ENCODE measurements around the gene NEDD4L. TPM values are rescaled to one million over a fixed set of nuclear protein-coding genes. Genes with fewer than 3 reads are reported as not detected.

The NEDD4L gene
- total RNA-seq, 1 donor from 2014 or later = 3.8 TPM

DNA sequence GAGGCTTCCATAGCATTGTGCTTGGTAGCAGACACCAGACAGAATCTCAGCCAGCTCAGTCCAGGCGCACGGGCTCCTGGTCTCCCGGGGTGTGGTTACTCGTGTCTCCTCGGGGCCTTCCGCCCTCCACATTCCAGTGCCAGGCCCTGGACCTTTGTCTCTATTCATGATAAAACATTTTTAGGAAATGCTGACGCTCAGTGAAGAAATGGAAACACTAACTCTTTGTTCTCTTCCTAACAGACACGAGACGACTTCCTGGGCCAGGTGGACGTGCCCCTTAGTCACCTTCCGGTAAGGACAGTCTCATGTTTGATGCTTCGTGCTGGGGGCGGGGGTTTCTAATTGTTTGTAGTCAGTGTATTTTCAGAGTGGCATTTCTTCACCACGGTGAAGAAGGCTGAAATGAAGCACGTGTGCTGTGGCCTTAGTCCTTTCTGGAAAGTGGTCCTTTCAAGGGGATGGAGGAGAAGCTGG lies 271.8 kb downstream of the NEDD4L start:
- no peak overlapping the region for H3K27ac Mint-ChIP-seq
- no peaks in the 10 kb centered on the region for H3K36me3 Mint-ChIP-seq (ENCODE audit: low read depth)
- intact Hi-C loops (cut with micrococcal nuclease) = no loop called here
- H3K9me3 Mint-ChIP-seq = no peaks in the 10 kb centered on the region
- peaks cover 9% of the 10 kb centered on the region for H3K4me1 Mint-ChIP-seq (ENCODE audit: low read depth)
- peaks cover 9% of the 10 kb centered on the region for H3K27me3 Mint-ChIP-seq (ENCODE audit: insufficient read depth)
- no peak for DNase-seq (ENCODE audit: low spot score)
- H3K4me3 Mint-ChIP-seq = no peak overlapping the region

DNA sequence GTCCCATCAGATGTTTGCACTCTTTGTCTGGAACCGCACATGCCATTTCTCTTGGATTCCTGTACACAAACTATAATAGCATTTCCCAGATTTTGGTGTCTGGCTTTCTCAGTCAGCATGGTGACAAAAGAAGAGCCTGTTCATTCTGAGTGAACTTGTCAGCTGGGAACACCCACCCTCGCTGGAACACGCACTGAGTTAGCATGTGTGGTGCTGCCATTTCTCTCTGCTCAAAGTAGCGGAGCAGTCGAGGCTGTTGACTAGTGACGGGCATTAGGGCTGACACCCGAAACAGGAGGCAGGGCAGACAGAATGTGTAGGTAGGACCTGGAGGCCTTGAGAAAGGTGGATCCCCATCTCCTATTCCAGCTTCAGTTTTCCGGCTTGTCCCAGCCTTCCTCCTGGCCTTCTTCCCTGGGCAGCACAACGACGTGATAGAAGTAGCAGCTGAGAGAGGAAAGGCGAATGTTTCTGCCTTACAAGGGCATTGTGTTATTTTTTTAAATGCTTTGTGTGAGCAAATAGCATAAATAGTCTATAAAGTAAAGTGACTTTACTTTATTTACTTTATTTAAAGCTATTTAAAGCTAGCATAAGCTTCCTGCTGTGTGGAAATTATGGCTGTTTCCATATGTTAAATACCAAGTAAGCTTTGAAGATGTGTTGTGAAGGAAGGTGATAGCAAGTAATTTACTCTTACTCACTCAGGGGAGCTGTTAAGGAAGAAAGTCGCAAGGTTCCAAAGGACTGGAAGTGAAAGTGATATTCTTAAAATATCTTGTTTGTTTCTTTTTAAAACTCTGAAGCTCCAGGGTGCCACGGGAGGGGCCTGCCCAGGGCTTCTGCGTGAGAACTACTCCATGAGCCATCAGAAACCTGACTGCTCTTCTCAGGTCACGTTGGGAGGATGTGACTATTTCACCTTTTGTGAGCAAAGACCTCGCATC lies 272.6 kb downstream of the NEDD4L start:
- H3K4me3 Mint-ChIP-seq = no peak overlapping the region
- intact Hi-C loops (cut with micrococcal nuclease) = no loop called here
- H3K4me1 Mint-ChIP-seq (ENCODE audit: low read depth) = peaks cover 5% of the 10 kb centered on the region
- H3K27me3 Mint-ChIP-seq (ENCODE audit: insufficient read depth) = peaks cover 10% of the 10 kb centered on the region
- no peaks in the 10 kb centered on the region for H3K36me3 Mint-ChIP-seq (ENCODE audit: low read depth)
- DNase-seq (ENCODE audit: low spot score) = no peak
- H3K9me3 Mint-ChIP-seq = no peaks in the 10 kb centered on the region
- H3K27ac Mint-ChIP-seq = no peak overlapping the region

DNA sequence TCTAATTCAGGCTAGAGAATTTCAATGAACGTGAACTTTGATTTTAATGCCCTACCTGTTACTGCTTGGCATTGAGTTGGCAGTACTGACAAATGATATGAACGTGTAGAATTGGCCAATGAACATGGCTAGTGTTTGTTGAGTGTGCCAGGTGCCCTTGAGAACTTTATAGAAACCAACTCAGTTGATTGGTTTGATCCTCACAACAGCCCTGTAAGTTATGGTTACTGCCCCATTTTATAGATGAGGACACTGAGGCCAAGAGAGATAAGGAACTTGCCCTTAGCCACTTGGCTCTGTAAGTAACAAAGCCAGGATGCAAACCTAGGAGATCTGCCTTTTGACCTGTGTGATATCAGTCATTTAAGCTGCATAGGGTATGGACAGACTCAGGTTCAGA lies 275.7 kb downstream of the NEDD4L start:
- Mint-ChIP-seq H3K9me3 (no peaks in the 10 kb centered on the region), H3K4me3 (no peak overlapping the region), H3K27ac (no peak overlapping the region), H3K4me1 (ENCODE audit: low read depth) (peaks cover 10% of the 10 kb centered on the region), H3K27me3 (ENCODE audit: insufficient read depth) (peaks cover 14% of the 10 kb centered on the region), H3K36me3 (ENCODE audit: low read depth) (no peaks in the 10 kb centered on the region)
- intact Hi-C loops (cut with micrococcal nuclease) = loop anchor here (5.0 kb wide), 1 partner anchor 277 kb away; the partner anchor contains the start of gene NEDD4L
- DNase-seq (ENCODE audit: low spot score) = no peak

DNA sequence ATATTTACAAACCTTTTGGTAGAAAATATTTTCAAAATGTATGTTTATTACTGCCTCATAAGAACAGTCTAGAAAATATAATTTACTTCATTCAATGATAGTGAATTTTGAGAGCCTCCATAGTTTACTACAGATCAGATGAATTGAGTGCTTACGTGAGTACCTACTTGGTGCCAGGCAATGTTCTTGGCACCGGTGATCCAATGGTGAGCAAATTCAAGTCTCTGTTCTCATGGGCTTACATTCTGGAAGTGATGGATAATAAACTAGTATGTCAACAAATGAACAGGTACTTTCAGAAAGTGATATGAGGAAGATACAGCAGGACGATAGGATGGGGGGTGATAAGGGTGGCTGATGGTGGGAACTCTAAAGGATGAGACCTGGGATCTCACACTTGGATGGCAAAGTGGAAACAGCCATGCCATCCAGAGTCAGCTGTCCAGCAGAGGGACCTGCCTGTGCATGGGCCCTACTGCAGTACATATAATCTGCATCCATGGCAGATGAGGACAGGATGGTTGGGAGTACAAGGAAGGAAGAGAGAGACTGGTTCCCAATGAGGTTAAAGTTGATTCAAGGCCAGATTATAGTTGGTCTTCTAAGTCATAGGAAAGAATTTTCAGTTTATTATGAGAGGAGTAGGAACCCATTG lies 277.0 kb downstream of the NEDD4L start:
- H3K27ac Mint-ChIP-seq = no peak overlapping the region
- intact Hi-C loops (cut with micrococcal nuclease) = loop anchor here (5.0 kb wide), 1 partner anchor 279 kb away; the partner anchor contains the start of gene NEDD4L
- H3K4me3 Mint-ChIP-seq = no peak overlapping the region
- H3K4me1 Mint-ChIP-seq (ENCODE audit: low read depth) = peaks cover 10% of the 10 kb centered on the region
- H3K9me3 Mint-ChIP-seq = no peaks in the 10 kb centered on the region
- no peaks in the 10 kb centered on the region for H3K36me3 Mint-ChIP-seq (ENCODE audit: low read depth)
- DNase-seq (ENCODE audit: low spot score) = no peak
- H3K27me3 Mint-ChIP-seq (ENCODE audit: insufficient read depth) = peaks cover 12% of the 10 kb centered on the region

DNA sequence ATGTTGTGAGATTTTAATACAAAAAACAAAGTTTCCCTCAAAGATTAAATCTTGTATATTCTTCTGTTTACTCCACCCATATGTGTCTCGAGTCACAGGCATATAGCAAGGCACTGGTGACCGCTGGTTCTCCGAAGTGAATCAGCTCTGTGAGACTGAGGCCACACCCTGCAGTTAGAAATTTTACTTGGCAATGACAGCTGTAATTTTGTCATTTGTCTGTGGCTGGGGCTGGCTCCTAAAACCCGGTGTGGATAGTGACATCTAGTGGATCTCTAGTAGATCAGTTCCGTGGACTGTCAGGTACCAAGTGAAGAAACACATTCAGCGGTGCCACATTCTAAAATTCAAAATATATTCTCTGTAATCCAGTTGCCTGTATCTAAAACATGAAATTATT lies 278.0 kb downstream of the NEDD4L start:
- H3K4me3 Mint-ChIP-seq = no peak overlapping the region
- no peak overlapping the region for H3K27ac Mint-ChIP-seq
- peaks cover 12% of the 10 kb centered on the region for H3K27me3 Mint-ChIP-seq (ENCODE audit: insufficient read depth)
- H3K9me3 Mint-ChIP-seq = no peaks in the 10 kb centered on the region
- peak; percentile 43 for DNase-seq (ENCODE audit: low spot score)
- no peaks in the 10 kb centered on the region for H3K36me3 Mint-ChIP-seq (ENCODE audit: low read depth)
- peaks cover 10% of the 10 kb centered on the region for H3K4me1 Mint-ChIP-seq (ENCODE audit: low read depth)
- intact Hi-C loops (cut with micrococcal nuclease) = loop anchor here (1.0 to 5.0 kb wide), 3 partner anchors 19 to 280 kb away; partner anchors contain the start of gene NEDD4L

DNA sequence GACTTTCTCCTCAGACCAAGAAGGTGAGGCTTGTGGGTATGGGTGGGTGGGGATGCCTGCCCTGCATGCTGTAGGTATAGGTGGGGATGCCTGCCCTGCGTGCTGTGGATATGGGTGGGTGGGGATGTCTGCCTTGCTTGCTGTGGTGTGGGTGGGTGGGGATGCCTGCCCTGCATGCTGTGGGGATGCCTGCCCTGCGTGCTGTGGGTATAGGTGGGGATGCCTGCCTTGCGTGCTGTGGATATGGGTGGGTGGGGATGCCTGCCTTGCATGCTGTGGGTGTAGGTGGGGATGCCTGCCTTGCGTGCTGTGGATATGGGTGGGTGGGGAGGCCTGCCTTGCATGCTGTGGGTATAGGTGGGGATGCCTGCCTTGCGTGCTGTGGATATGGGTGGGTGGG lies 278.4 kb downstream of the NEDD4L start:
- no peaks in the 10 kb centered on the region for H3K36me3 Mint-ChIP-seq (ENCODE audit: low read depth)
- no peak overlapping the region for H3K27ac Mint-ChIP-seq

DNA sequence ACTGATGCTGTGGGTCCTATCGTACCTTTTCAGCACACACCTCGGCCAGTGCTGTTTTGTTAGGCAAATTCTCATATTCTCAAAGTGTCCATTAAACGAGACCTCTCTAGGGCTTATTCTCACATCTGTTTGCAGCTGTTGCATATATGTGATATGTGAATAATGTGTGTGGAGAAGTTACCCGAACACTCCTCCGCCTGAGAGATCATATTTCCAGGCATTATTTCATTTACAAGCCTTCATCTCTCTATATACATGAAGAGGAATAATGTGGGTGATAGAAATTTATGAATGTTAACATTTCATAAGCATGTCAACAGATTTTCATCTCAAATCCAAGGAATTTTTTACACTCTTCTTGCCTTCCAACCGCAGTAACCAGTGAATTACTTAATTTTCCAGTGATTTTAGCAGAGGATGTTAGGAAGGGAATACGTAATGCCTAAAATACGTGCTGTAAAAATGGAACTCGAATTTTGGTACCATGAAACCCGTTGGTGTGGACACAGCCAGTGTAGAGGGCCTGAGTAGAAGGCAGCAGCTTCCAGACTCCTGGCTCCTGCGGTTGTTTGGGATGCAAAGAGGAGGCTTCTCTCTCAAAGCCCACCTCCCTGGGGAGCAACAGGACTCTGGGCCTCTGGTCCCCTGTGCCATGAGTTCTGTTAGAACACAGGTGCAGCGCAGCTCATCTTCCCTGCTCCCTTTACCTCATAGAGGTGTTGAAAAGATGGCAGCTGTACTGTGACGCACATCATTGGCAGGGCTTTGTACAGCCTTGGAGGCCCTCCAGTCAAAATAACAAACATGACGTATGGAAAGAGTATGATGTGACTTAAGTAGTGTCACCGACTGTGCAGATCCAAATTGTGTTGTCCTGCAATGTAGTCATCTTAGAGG lies 280.1 kb downstream of the NEDD4L start:
- Mint-ChIP-seq H3K4me1 (ENCODE audit: low read depth) (peaks cover 10% of the 10 kb centered on the region), H3K27me3 (ENCODE audit: insufficient read depth) (peaks cover 12% of the 10 kb centered on the region), H3K36me3 (ENCODE audit: low read depth) (no peaks in the 10 kb centered on the region), H3K4me3 (no peak overlapping the region), H3K9me3 (no peaks in the 10 kb centered on the region), H3K27ac (no peak overlapping the region)
- no peak for DNase-seq (ENCODE audit: low spot score)
- intact Hi-C loops (cut with micrococcal nuclease) = loop anchor here (2.0 to 5.0 kb wide), 2 partner anchors 21 to 282 kb away; partner anchors contain the start of gene NEDD4L

More for the DNA sequence above, 278.4 kb downstream of the NEDD4L start:
- H3K4me1 Mint-ChIP-seq (ENCODE audit: low read depth) = peaks cover 10% of the 10 kb centered on the region
- peaks cover 12% of the 10 kb centered on the region for H3K27me3 Mint-ChIP-seq (ENCODE audit: insufficient read depth)
- no peaks in the 10 kb centered on the region for H3K9me3 Mint-ChIP-seq
- no peak for DNase-seq (ENCODE audit: low spot score)
- no peak overlapping the region for H3K4me3 Mint-ChIP-seq
- intact Hi-C loops (cut with micrococcal nuclease) = loop anchor here (1.0 to 5.0 kb wide), 3 partner anchors 20 to 280 kb away; partner anchors contain the start of gene NEDD4L

DNA sequence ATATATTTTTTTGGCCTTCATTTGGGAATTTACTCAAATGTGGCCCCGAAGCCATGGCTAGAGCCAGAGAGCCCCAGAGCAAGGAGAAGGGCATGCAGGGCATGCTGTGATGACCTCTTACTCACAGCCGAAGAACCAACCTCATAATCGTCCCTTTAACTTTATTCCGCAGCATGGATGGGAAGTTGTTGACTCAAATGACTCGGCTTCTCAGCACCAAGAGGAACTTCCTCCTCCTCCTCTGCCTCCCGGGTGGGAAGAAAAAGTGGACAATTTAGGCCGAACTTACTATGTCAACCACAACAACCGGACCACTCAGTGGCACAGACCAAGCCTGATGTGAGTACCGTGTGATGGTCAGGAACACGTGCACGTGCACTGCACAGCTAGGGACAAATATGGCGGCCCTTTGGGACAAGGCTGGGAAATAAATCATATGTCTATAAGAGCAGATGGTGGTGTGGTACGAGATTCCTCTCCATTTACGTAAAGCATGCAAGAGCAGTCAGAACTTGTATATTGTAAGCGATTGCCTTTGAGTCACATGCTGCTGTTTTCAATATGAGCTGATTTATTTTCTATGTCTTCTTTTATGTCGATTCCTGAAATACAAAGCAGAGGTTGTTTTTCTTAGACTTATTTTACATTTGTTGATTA lies 280.9 kb downstream of the NEDD4L start:
- intact Hi-C loops (cut with micrococcal nuclease) = loop anchor here (5.0 kb wide), 1 partner anchor 283 kb away; the partner anchor contains the start of gene NEDD4L
- peaks cover 10% of the 10 kb centered on the region for H3K4me1 Mint-ChIP-seq (ENCODE audit: low read depth)
- H3K36me3 Mint-ChIP-seq (ENCODE audit: low read depth) = no peaks in the 10 kb centered on the region
- peaks cover 12% of the 10 kb centered on the region for H3K27me3 Mint-ChIP-seq (ENCODE audit: insufficient read depth)
- H3K27ac Mint-ChIP-seq = no peak overlapping the region
- H3K9me3 Mint-ChIP-seq = no peaks in the 10 kb centered on the region
- no peak overlapping the region for H3K4me3 Mint-ChIP-seq
- no peak for DNase-seq (ENCODE audit: low spot score)

DNA sequence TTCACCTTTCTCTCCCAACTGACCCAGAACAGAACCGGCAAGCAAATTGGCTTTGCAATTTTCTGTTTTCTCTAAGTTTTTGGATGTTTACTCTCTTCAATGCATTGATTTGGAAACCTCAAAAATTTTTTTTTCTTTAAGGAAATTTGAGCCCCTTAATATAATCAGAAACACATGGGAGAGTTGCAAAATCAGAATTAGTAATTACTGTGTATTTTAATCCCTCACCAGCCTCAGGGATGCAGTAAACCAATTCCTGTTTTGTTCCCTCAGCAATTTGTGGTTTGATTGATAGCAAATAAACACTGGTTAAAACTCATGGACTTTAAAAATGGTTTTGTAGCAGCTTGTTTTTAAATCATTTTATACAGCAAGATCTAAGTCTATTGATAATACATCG lies 281.5 kb downstream of the NEDD4L start:
- Mint-ChIP-seq H3K27ac (no peak overlapping the region), H3K36me3 (ENCODE audit: low read depth) (no peaks in the 10 kb centered on the region), H3K9me3 (no peaks in the 10 kb centered on the region), H3K4me3 (no peak overlapping the region), H3K4me1 (ENCODE audit: low read depth) (peaks cover 10% of the 10 kb centered on the region), H3K27me3 (ENCODE audit: insufficient read depth) (peaks cover 12% of the 10 kb centered on the region)
- intact Hi-C loops (cut with micrococcal nuclease) = no loop called here
- no peak for DNase-seq (ENCODE audit: low spot score)

DNA sequence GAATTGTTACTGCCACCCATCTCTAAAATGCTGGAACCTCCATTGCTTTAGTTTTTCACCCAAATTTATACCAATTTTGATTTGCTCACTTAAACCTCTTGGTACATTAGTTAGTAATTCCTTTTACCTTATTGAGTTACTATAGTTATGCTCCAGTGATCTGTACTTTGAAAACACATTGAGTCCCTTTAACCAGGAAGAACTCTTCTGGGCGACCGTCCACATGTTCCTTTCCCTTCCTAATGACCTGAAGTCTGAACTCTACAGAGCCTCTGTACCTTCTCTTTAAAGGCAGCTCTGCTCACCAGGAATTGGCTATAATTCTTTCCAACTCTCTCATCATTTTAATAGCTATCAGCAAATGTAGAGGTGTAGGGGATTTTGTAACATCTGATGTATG lies 290.0 kb downstream of the NEDD4L start:
- no peaks in the 10 kb centered on the region for H3K36me3 Mint-ChIP-seq (ENCODE audit: low read depth)
- no peaks in the 10 kb centered on the region for H3K4me1 Mint-ChIP-seq (ENCODE audit: low read depth)
- H3K4me3 Mint-ChIP-seq = no peak overlapping the region
- H3K27me3 Mint-ChIP-seq (ENCODE audit: insufficient read depth) = peaks cover 4% of the 10 kb centered on the region
- no peaks in the 10 kb centered on the region for H3K9me3 Mint-ChIP-seq
- H3K27ac Mint-ChIP-seq = no peak overlapping the region
- no peak for DNase-seq (ENCODE audit: low spot score)
- intact Hi-C loops (cut with micrococcal nuclease) = no loop called here

DNA sequence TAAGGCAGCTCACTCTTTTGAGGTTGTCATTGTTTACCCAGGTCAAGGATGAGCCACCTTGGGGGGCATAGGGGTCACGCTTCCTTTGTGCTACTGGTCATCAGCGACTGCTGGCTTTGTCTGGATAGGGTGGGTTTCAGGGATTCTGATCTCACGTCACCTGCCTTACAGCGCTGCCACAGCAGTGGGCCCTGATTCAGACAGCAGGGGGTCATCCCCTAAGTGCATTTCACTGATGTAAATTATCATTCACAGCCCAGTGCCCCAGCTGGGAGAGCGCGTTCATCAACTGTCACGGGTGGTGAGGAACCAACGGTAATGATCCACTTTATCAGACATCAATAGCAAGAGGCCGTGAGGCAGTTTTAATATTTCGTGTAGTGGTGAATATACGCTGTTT lies 291.2 kb downstream of the NEDD4L start:
- Mint-ChIP-seq H3K4me1 (ENCODE audit: low read depth) (no peaks in the 10 kb centered on the region), H3K36me3 (ENCODE audit: low read depth) (no peaks in the 10 kb centered on the region), H3K27ac (no peak overlapping the region), H3K27me3 (ENCODE audit: insufficient read depth) (peaks cover 4% of the 10 kb centered on the region), H3K4me3 (no peak overlapping the region), H3K9me3 (no peaks in the 10 kb centered on the region)
- intact Hi-C loops (cut with micrococcal nuclease) = no loop called here
- DNase-seq (ENCODE audit: low spot score) = no peak

DNA sequence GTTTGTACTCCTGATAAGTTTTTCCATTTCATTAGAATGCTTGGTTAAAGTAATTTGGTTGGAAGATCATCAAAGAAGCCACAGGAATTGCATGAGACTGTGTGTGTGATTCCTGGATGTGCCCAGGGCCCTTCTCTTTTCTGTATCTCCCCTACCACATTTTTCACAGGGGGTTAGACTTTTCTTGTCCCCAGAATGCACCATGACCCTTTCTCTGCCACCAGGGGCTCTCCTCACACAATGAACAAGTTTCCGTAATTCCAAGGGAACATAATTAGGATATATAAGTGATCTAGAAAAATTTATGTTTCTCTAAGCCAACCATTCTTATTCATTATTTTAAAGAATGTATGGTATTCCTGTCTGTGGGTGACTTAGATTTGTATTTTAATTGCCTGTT lies 291.8 kb downstream of the NEDD4L start:
- no peak overlapping the region for H3K4me3 Mint-ChIP-seq
- no peaks in the 10 kb centered on the region for H3K4me1 Mint-ChIP-seq (ENCODE audit: low read depth)
- H3K27me3 Mint-ChIP-seq (ENCODE audit: insufficient read depth) = peaks cover 4% of the 10 kb centered on the region
- no peaks in the 10 kb centered on the region for H3K36me3 Mint-ChIP-seq (ENCODE audit: low read depth)
- no peaks in the 10 kb centered on the region for H3K9me3 Mint-ChIP-seq
- no peak for DNase-seq (ENCODE audit: low spot score)
- intact Hi-C loops (cut with micrococcal nuclease) = no loop called here
- no peak overlapping the region for H3K27ac Mint-ChIP-seq
